ENCODE results near the gene ESRRA. TPM values are rescaled to one million over a fixed set of nuclear protein-coding genes. Genes with fewer than 3 reads are reported as not detected.

Gene ESRRA
- total RNA-seq, 4 donors from 2014 or later: 63.5 to 95.8 (median 76.1) TPM

- Histone ChIP-seq H3K4me1 (peaks cover 0 to 4% (median 2%) of the 10 kb centered on the region in 4 donors), H3K36me3 (peaks cover 47 to 98% (median 95%) of the 10 kb centered on the region in 4 donors), H3K27me3 (no peaks in the 10 kb centered on the region), H3K4me3 (no peak overlapping the region), H3K27ac (replicated peaks in 1 of 4) (no peak overlapping the region), H3K9me3 (no peaks in the 10 kb centered on the region)
- no peak for TF ChIP-seq EP300 (IDR thresholded peaks at IDR 0.05)
- no peak for TF ChIP-seq POLR2AphosphoS5 (IDR thresholded peaks at IDR 0.05)
- no peak for TF ChIP-seq POLR2A (IDR thresholded peaks at IDR 0.05; ENCODE audit: low read depth)
- TF ChIP-seq CTCF (IDR thresholded peaks at IDR 0.05): no peak
- intact Hi-C loops (cut with DNase I): no loop called here
- no peak for DNase-seq (ENCODE audit: extremely low spot score)
- 98% methylated on average over 5 of the region's 6 CpGs for WGBS
Measured at GRCh38 chr11:64260147-64260708, 45.1 kb upstream of the ESRRA start.

- Histone ChIP-seq H3K27ac (replicated peaks in 1 of 4) (no peak overlapping the region), H3K27me3 (no peaks in the 10 kb centered on the region), H3K9me3 (no peaks in the 10 kb centered on the region), H3K4me3 (no peak overlapping the region), H3K4me1 (no peaks in the 10 kb centered on the region), H3K36me3 (peaks cover 33 to 98% (median 95%) of the 10 kb centered on the region in 4 donors)
- intact Hi-C loops (cut with DNase I): no loop called here
- 94% methylated on average over 6 of the region's 18 CpGs for WGBS
- DNase-seq (ENCODE audit: extremely low spot score): no peak
- no peak for TF ChIP-seq POLR2A (IDR thresholded peaks at IDR 0.05; ENCODE audit: low read depth)
- no peak for TF ChIP-seq CTCF (IDR thresholded peaks at IDR 0.05)
- TF ChIP-seq EP300 (IDR thresholded peaks at IDR 0.05): no peak
- no peak for TF ChIP-seq POLR2AphosphoS5 (IDR thresholded peaks at IDR 0.05)
Measured at GRCh38 chr11:64261556-64262080, 43.7 kb upstream of the ESRRA start.

- Histone ChIP-seq H3K27ac (replicated peaks in 1 of 4) (no peak overlapping the region), H3K36me3 (peaks cover 32 to 97% (median 94%) of the 10 kb centered on the region in 4 donors), H3K27me3 (no peaks in the 10 kb centered on the region), H3K4me3 (no peak overlapping the region), H3K9me3 (no peaks in the 10 kb centered on the region), H3K4me1 (peaks cover 5 to 6% (median 6%) of the 10 kb centered on the region in 4 donors)
- intact Hi-C loops (cut with DNase I): no loop called here
- DNase-seq (ENCODE audit: extremely low spot score): no peak
- 92% methylated on average over 8 of the region's 42 CpGs for WGBS
- TF ChIP-seq EP300 (IDR thresholded peaks at IDR 0.05) (no peak), CTCF (IDR thresholded peaks at IDR 0.05) (no peak), POLR2AphosphoS5 (IDR thresholded peaks at IDR 0.05) (no peak), POLR2A (IDR thresholded peaks at IDR 0.05; ENCODE audit: low read depth) (no peak)
Measured at GRCh38 chr11:64262271-64263002, 42.9 kb upstream of the ESRRA start.

- no peak overlapping the region for H3K27ac ChIP-seq (replicated peaks in 1 of 4)
- no peaks in the 10 kb centered on the region for H3K27me3 ChIP-seq
- H3K9me3 ChIP-seq: no peaks in the 10 kb centered on the region
- intact Hi-C loops (cut with DNase I): no loop called here
- DNase-seq (ENCODE audit: extremely low spot score): no peak
- H3K4me1 ChIP-seq: peaks cover 14 to 15% (median 14%) of the 10 kb centered on the region in 4 donors
- WGBS: 61% methylated on average over 6 of the region's 29 CpGs
- peaks cover 32 to 89% (median 87%) of the 10 kb centered on the region in 4 donors for H3K36me3 ChIP-seq
- no peak overlapping the region for H3K4me3 ChIP-seq
- no peak for TF ChIP-seq POLR2A (IDR thresholded peaks at IDR 0.05; ENCODE audit: low read depth)
- TF ChIP-seq EP300 (IDR thresholded peaks at IDR 0.05): no peak
- TF ChIP-seq CTCF (IDR thresholded peaks at IDR 0.05): no peak
- no peak for TF ChIP-seq POLR2AphosphoS5 (IDR thresholded peaks at IDR 0.05)
Measured at GRCh38 chr11:64263021-64263946, 42.0 kb upstream of the ESRRA start.
